Fibroblast of skin of back (primary cell): ENCODE results near the gene USP2.
A peak's percentile ranks its signal among the peaks of the same experiment; 100 is the strongest.

Experiments
- DNase-seq: peaks from one replicate; pipeline ENCODE4 v3.0.0-alpha.2; 2013

USP2 gene

GRCh38 chr11:119320776-119321524 is 60.5 kb downstream of the USP2 start:
- DNase-seq = peak; percentile 87

- DNase-seq = peak; percentile 90
Observed at GRCh38 chr11:119320240-119320775, 61.2 kb downstream of the USP2 start.

- DNase-seq = no peak
Observed at GRCh38 chr11:119319700-119320239, 61.7 kb downstream of the USP2 start.

- DNase-seq = no peak
Observed at GRCh38 chr11:119319136-119319699, 62.3 kb downstream of the USP2 start.

- peak; percentile 82 for DNase-seq
Observed at GRCh38 chr11:119318240-119319135, 63.0 kb downstream of the USP2 start.

GRCh38 chr11:119317592-119318239 is 63.8 kb downstream of the USP2 start:
- DNase-seq = no peak

GRCh38 chr11:119316729-119317591 is 64.5 kb downstream of the USP2 start, which contains the start of gene MCAM:
MCAM (minus strand) TSS chr11:119317130; CDS start chr11:119317101, 29 bp downstream.
- peak; percentile 71 for DNase-seq

GRCh38 chr11:119316016-119316728 is 65.3 kb downstream of the USP2 start:
- peak; percentile 62 for DNase-seq

GRCh38 chr11:119315131-119316015 is 66.1 kb downstream of the USP2 start:
- peak; percentile 80 for DNase-seq

GRCh38 chr11:119314726-119315125 is 66.8 kb downstream of the USP2 start:
- DNase-seq = no peak

- no peak for DNase-seq
Observed at GRCh38 chr11:119310682-119311052, 70.8 kb downstream of the USP2 start.

- DNase-seq = no peak
Observed at GRCh38 chr11:119309953-119310681, 71.4 kb downstream of the USP2 start.

GRCh38 chr11:119309411-119309810 is 72.1 kb downstream of the USP2 start:
- no peak for DNase-seq

GRCh38 chr11:119307974-119308373 is 73.5 kb downstream of the USP2 start:
- DNase-seq = no peak

- DNase-seq = peak; percentile 34
Observed at GRCh38 chr11:119307219-119307618, 74.3 kb downstream of the USP2 start.

- DNase-seq = peak; percentile 79
Observed at GRCh38 chr11:119306373-119306890, 75.1 kb downstream of the USP2 start.

- no peak for DNase-seq
Observed at GRCh38 chr11:119305556-119306372, 75.7 kb downstream of the USP2 start.
